GM13976 (cell line): ENCODE data around the gene EMX1.

Experiments used
- DNase-seq: peaks from one replicate; pipeline ENCODE4 v3.0.0; 2012; ENCODE audit warnings: low spot score
- CTCF ChIP-seq: IDR thresholded peaks from 2 replicates; pipeline ENCODE4 v1.5.1; 2012; ENCODE audit warnings: borderline replicate concordance, mild to moderate bottlenecking; ENCODE audit not compliant: insufficient read depth; ENCODE audit errors: extremely low read depth, missing control alignments, control extremely low read depth
- in situ Hi-C: fragments of 300-500 bp; cut with MboI; formaldehyde crosslinking; loops from one replicate; pipeline ENCODE4 v1.12.0; 2022; ENCODE audit warnings: low sequenced_read_pairs, mixed read lengths, inconsistent platforms; ENCODE audit not compliant: unreplicated experiment

EMX1 gene

GRCh38 chr2:72924353-72925240, 7.3 kb downstream of the EMX1 start:
- in situ Hi-C loops: no loop called here
- peak; percentile 70 for DNase-seq
- no peak for TF ChIP-seq CTCF

GRCh38 chr2:72925328-72925943, 8.1 kb downstream of the EMX1 start:
- DNase-seq: no peak
- in situ Hi-C loops: no loop called here
- no peak for TF ChIP-seq CTCF

GRCh38 chr2:72926368-72926767, 9.0 kb downstream of the EMX1 start:
- in situ Hi-C loops: no loop called here
- TF ChIP-seq CTCF: no peak
- no peak for DNase-seq

- DNase-seq: no peak
- no peak for TF ChIP-seq CTCF
- in situ Hi-C loops: no loop called here
Observed at GRCh38 chr2:72926811-72927465, 9.6 kb downstream of the EMX1 start.

GRCh38 chr2:72927619-72928550, 10.6 kb downstream of the EMX1 start:
- no peak for DNase-seq
- in situ Hi-C loops: no loop called here
- no peak for TF ChIP-seq CTCF

GRCh38 chr2:72929010-72929409, 11.7 kb downstream of the EMX1 start:
- DNase-seq: no peak
- TF ChIP-seq CTCF: no peak
- in situ Hi-C loops: no loop called here
